Mesenchymal stem cell (in vitro differentiated cells and primary cell): ENCODE data around the gene ETFA.
"Not testable (repeated sequence)": the region's sequence is repeated elsewhere in the genome, so short reads cannot be mapped to it uniquely, and the experiment has no call there.

Experiments
- DNase-seq: peaks from one replicate; pipeline ENCODE4 v3.0.0-alpha.2; 2013
- H2AFZ ChIP-seq: one replicate; pipeline ENCODE4 v1.6.1; 2013; ENCODE audit warnings: low read depth, mild to moderate bottlenecking, control low read depth, inconsistent platforms, low read length, moderate library complexity
- H2AK5ac ChIP-seq: 2 replicates; pipeline ENCODE4 v1.6.1; 2013; ENCODE audit warnings: low read length, moderate library complexity, mild to moderate bottlenecking, inconsistent platforms; ENCODE audit not compliant: severe bottlenecking
- H2BK120ac ChIP-seq: one replicate; pipeline ENCODE4 v1.6.1; 2013; ENCODE audit warnings: low read depth, mild to moderate bottlenecking, inconsistent platforms, low read length, moderate library complexity
- H2BK12ac ChIP-seq, 2 experiments: one replicate each; pipeline ENCODE4 v1.6.1; 2013; ENCODE audit warnings: inconsistent platforms in 2 of 2, low read length in 2 of 2, mild to moderate bottlenecking in 2 of 2, moderate library complexity in 2 of 2, control low read depth in 1 of 2
- H2BK15ac ChIP-seq: one replicate; pipeline ENCODE4 v1.6.1; 2013; ENCODE audit warnings: mild to moderate bottlenecking, low read depth, inconsistent platforms; ENCODE audit not compliant: poor library complexity, severe bottlenecking
- H2BK5ac ChIP-seq: 2 replicates; pipeline ENCODE4 v1.6.1; 2013; ENCODE audit warnings: low read depth, mild to moderate bottlenecking, low read length, control low read depth, inconsistent platforms; ENCODE audit not compliant: poor library complexity, severe bottlenecking
- H3K14ac ChIP-seq, 2 experiments: one replicate each; pipeline ENCODE4 v1.6.1; 2013; ENCODE audit warnings: inconsistent platforms in 2 of 2, low read length in 2 of 2, control low read depth in 1 of 2, mild to moderate bottlenecking in 1 of 2, moderate library complexity in 1 of 2
- H3K18ac ChIP-seq, 2 experiments: one replicate each; pipeline ENCODE4 v1.6.1; 2013; ENCODE audit warnings: inconsistent platforms in 2 of 2, low read length in 2 of 2, control low read depth in 1 of 2, low read depth in 1 of 2, mild to moderate bottlenecking in 1 of 2
- H3K23ac ChIP-seq, 2 experiments: one replicate each; pipeline ENCODE4 v1.6.1; 2013; ENCODE audit warnings: inconsistent platforms in 2 of 2, low read length in 2 of 2, mild to moderate bottlenecking in 2 of 2, moderate library complexity in 2 of 2, control low read depth in 1 of 2
- H3K27ac ChIP-seq: 2 replicates; pipeline ENCODE4 v1.5.1; 2013; ENCODE audit warnings: mild to moderate bottlenecking, moderate library complexity, low read length, control low read depth, inconsistent platforms; ENCODE audit not compliant: poor library complexity, severe bottlenecking
- H3K27me3 ChIP-seq, 2 experiments: 2 replicates each; pipeline versions ENCODE4 v1.6.1 to v1.7.0; 2013; ENCODE audit warnings: low read length in 2 of 2, mild to moderate bottlenecking in 2 of 2, moderate library complexity in 2 of 2, control low read depth in 1 of 2, inconsistent platforms in 1 of 2; ENCODE audit not compliant: control insufficient read depth in 1 of 2, insufficient read depth in 1 of 2
- H3K36me3 ChIP-seq, 2 experiments: 2 replicates each; pipeline versions ENCODE4 v1.6.1 to v1.7.0; 2013; ENCODE audit warnings: low read length in 2 of 2, control low read depth in 1 of 2, inconsistent platforms in 1 of 2, low read depth in 1 of 2, mild to moderate bottlenecking in 1 of 2; ENCODE audit not compliant: insufficient read depth in 2 of 2, control insufficient read depth in 1 of 2
- H3K4ac ChIP-seq, 2 experiments: one replicate each; pipeline ENCODE4 v1.6.1; 2013; ENCODE audit warnings: inconsistent platforms in 2 of 2, low read length in 2 of 2, mild to moderate bottlenecking in 2 of 2, moderate library complexity in 2 of 2, control low read depth in 1 of 2, low read depth in 1 of 2
- H3K4me1 ChIP-seq: 2 replicates; pipeline ENCODE4 v1.6.1; 2013; ENCODE audit warnings: low read depth, low read length, control low read depth; ENCODE audit not compliant: control insufficient read depth, insufficient read depth
- H3K4me2 ChIP-seq: 2 replicates; pipeline ENCODE4 v1.6.1; 2013; ENCODE audit warnings: low read length, mild to moderate bottlenecking, inconsistent platforms; ENCODE audit not compliant: poor library complexity, severe bottlenecking
- H3K4me3 ChIP-seq, 2 experiments: 2 replicates each; pipeline versions ENCODE4 v1.5.1 to v1.7.0; 2013; ENCODE audit warnings: low read length in 2 of 2, mild to moderate bottlenecking in 2 of 2, control low read depth in 1 of 2, low read depth in 1 of 2; ENCODE audit not compliant: insufficient read depth in 1 of 2
- H3K79me1 ChIP-seq: replicated peaks from 2 replicates; pipeline ENCODE4 v1.6.1; 2013; ENCODE audit warnings: mild to moderate bottlenecking, control low read depth, low read length, inconsistent platforms; ENCODE audit not compliant: poor library complexity, severe bottlenecking
- H3K9ac ChIP-seq: 2 replicates; pipeline ENCODE4 v1.7.0; 2013; ENCODE audit warnings: mild to moderate bottlenecking, low read length, moderate library complexity
- H3K9me3 ChIP-seq: 2 replicates; pipeline ENCODE4 v1.7.0; 2013; ENCODE audit warnings: mild to moderate bottlenecking, low read length; ENCODE audit not compliant: control insufficient read depth
- H4K8ac ChIP-seq: one replicate; pipeline ENCODE4 v1.6.1; 2013; ENCODE audit warnings: inconsistent platforms, mild to moderate bottlenecking, low read length, moderate library complexity
- H4K91ac ChIP-seq: one replicate; pipeline ENCODE4 v1.6.1; 2013; ENCODE audit warnings: mild to moderate bottlenecking, low read length, inconsistent platforms
- WGBS: methylation state at CpG from one replicate; pipeline ENCODE4 v1.1.7; 2013; ENCODE audit warnings: mixed read lengths; 5-methylcytosine and 5-hydroxymethylcytosine counted together

Gene ETFA

DNA sequence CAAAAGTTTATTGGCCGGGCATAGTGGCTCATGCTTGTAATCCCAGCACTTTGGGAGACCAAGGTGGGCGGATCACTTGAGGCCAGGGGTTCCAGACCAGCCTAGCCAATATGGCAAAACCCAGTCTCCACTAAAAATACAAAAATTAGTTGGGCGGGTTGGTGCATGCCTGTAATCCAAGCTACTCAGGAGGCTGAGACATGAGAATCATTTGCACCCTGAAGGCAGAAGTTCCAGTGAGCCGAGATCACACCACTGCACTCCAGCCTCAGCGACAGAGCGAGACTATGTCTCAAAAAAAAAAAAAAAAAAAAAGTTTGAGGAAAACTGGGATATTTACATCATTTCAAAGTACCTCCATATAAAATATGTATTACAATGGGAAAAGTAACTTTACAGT is 40.4 kb downstream of the ETFA start:
- Histone ChIP-seq H3K23ac (no peak overlapping the region), H2BK15ac (no peak overlapping the region), H3K9ac (no peak overlapping the region), H3K4ac (no peak overlapping the region), H2AFZ (no peak overlapping the region), H3K4me3 (no peak overlapping the region), H3K36me3 (peaks cover 12 to 86% of the 10 kb centered on the region in 2 experiments), H2AK5ac (no peak overlapping the region), H3K4me1 (no peaks in the 10 kb centered on the region), H3K27ac (no peak overlapping the region), H2BK12ac (no peak overlapping the region), H3K14ac (no peak overlapping the region), H4K91ac (no peak overlapping the region), H4K8ac (no peak overlapping the region), H3K4me2 (no peak overlapping the region), H2BK120ac (no peak overlapping the region), H2BK5ac (no peak overlapping the region), H3K18ac (no peak overlapping the region), H3K9me3 (peaks cover 22% of the 10 kb centered on the region), H3K27me3 (no peaks in the 10 kb centered on the region), H3K79me1 (peaks cover 4% of the 10 kb centered on the region)
- 96% methylated on average over 6 of the region's 6 CpGs for WGBS
- no peak for DNase-seq

DNA sequence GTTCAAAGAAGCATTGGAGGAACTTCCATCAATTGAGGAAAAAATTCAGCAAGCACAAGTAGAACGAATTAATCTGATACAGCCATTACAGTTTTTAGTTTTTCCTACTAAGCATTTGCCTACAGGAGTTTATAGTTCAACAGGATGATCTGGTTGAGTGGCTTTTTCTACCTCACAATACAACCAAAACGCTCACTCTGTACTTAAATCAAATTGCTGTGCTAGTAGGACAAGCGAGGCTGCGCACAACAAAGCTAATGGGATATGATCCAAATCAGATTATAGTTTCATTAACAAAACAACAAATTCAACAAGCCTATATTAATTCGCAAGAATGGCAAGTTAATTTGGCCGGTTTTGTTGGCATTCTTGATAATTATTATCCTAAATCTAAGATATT is 44.2 kb downstream of the ETFA start:
- Histone ChIP-seq H4K8ac (no peak overlapping the region), H2AFZ (no peak overlapping the region), H2BK5ac (no peak overlapping the region), H3K27me3 (no peaks in the 10 kb centered on the region), H2BK15ac (no peak overlapping the region), H3K9me3 (peaks cover 46% of the 10 kb centered on the region), H3K9ac (no peak overlapping the region), H3K4me1 (no peaks in the 10 kb centered on the region), H2BK120ac (no peak overlapping the region), H3K27ac (no peak overlapping the region), H3K18ac (no peak overlapping the region), H3K4ac (no peak overlapping the region), H3K4me3 (no peak overlapping the region), H2BK12ac (no peak overlapping the region), H3K36me3 (peaks cover 18 to 94% of the 10 kb centered on the region in 2 experiments), H4K91ac (no peak overlapping the region), H3K79me1 (peaks cover 6% of the 10 kb centered on the region), H3K14ac (no peak overlapping the region), H3K23ac (no peak overlapping the region), H3K4me2 (no peak overlapping the region), H2AK5ac (no peak overlapping the region)
- 98% methylated on average over 4 of the region's 6 CpGs for WGBS
- no peak for DNase-seq

DNA sequence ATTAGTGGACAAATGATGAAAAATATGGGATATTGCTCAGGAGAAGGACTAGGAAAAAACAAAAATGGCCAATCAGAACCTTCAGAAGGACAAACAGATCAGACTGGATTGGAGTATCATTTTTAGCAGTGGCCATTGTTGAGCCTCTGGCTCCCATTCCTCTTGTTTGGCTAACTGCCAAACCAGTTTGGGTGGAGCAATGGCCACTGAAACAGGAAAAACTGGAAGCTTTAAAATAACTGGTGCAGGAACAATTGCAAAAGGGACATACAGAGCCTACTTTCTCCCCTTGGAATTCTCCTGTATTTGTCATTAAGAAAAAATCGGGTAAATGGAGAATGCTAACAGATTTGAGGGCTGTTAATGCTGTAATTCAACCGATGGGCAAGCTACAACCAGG is 45.5 kb downstream of the ETFA start:
- H3K18ac ChIP-seq, H2BK12ac ChIP-seq, H3K4me3 ChIP-seq, H2BK15ac ChIP-seq, H3K23ac ChIP-seq, H3K27ac ChIP-seq, H3K4me1 ChIP-seq, H3K14ac ChIP-seq, H3K4ac ChIP-seq, H4K8ac ChIP-seq, H2BK120ac ChIP-seq, H2AFZ ChIP-seq, H4K91ac ChIP-seq, H2BK5ac ChIP-seq, H3K9ac ChIP-seq, DNase-seq, H3K4me2 ChIP-seq, H2AK5ac ChIP-seq, H3K27me3 ChIP-seq: not testable (repeated sequence)
- Histone ChIP-seq H3K9me3 (peaks cover 56% of the 10 kb centered on the region), H3K79me1 (peaks cover 14% of the 10 kb centered on the region), H3K36me3 (peaks cover 26 to 94% of the 10 kb centered on the region in 2 experiments)
- 100% methylated on average over 2 of the region's 2 CpGs for WGBS

DNA sequence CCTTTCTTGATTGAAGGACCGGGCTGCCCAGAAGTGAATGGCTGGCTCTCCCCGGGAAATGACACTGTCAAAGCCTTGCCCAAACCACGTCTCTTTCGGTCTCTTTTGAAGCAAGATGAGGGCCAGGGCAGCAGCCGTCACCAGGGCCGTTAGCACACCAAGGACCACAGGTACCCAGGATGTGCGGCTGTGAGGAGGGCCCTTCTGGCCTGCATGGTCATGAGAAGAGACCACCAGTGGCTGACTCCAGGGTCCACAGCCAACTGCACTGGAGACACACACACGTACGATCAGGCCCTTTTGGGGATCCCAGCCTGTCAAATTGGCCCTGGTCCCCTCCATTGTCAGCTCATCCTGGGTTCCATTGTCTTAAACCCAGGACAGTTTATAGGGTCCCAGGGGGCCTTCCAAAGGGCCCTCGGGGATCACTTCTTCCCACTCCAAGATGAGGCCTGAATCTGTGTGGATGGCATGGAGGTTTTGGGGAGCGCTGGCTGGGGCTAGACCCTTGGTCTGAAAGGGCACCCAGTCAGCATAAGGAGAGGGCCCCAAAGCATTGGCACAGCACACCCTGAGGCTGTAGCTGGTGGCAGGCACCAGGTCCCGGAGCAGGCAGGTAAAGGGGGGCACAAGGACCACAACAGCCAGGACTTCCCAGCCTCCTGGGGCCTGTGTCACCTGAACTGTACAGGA is 50.9 kb downstream of the ETFA start:
- Histone ChIP-seq H3K14ac (no peak overlapping the region), H3K27ac (no peak overlapping the region), H3K4me2 (no peak overlapping the region), H3K23ac (no peak overlapping the region), H3K27me3 (no peaks in the 10 kb centered on the region), H3K4me3 (no peak overlapping the region), H3K9ac (no peak overlapping the region), H2AFZ (no peak overlapping the region), H3K4me1 (no peaks in the 10 kb centered on the region), H3K79me1 (peaks cover 36% of the 10 kb centered on the region), H3K9me3 (peaks cover 34% of the 10 kb centered on the region), H2AK5ac (no peak overlapping the region), H2BK15ac (no peak overlapping the region), H3K36me3 (peaks cover 48 to 76% of the 10 kb centered on the region in 2 experiments), H3K18ac (no peak overlapping the region), H3K4ac (no peak overlapping the region), H2BK12ac (no peak overlapping the region), H2BK5ac (no peak overlapping the region), H4K8ac (no peak overlapping the region), H2BK120ac (no peak overlapping the region), H4K91ac (no peak overlapping the region)
- no peak for DNase-seq
- WGBS: over 99% methylated on average over 12 of the region's 12 CpGs
